Activated CD8-positive, alpha-beta memory T cell treated with anti-CD3 and anti-CD28 coated beads, Interleukin-2, amount 10 ng/mL, durations not matched to agents 7 days and 5 days (primary cell): ENCODE results near the gene SHC1. TPM values are rescaled to one million over a fixed set of nuclear protein-coding genes. Genes with fewer than 3 reads are reported as not detected.

Source experiments
- ATAC-seq: fragments of 150-1000 bp; cut with Tn5 transposase; one replicate; pipeline ENCODE4 v1.10.0; 2021; ENCODE audit warnings: moderate library complexity
- CTCF ChIA-PET: fragments of 350-600 bp; sonication (Branson Sonifier 250); formaldehyde crosslinking; loops from one replicate; lab custom pipeline; 2021; ENCODE audit warnings: antibody characterized with exemption; lab: Charles Lee
- DNase-seq: peaks from one replicate; pipeline ENCODE4 v3.0.0-alpha.2; 2020
- H3K27ac Mint-ChIP-seq: one replicate; pipeline ENCODE4 v1.8.0; 2021; ENCODE audit warnings: mild to moderate bottlenecking, mixed read lengths
- H3K27me3 Mint-ChIP-seq: one replicate; pipeline ENCODE4 v1.8.0; 2021; ENCODE audit warnings: mixed read lengths
- H3K36me3 Mint-ChIP-seq: one replicate; pipeline ENCODE4 v1.8.0; 2021; ENCODE audit warnings: mild to moderate bottlenecking, mixed read lengths
- H3K4me1 Mint-ChIP-seq: one replicate; pipeline ENCODE4 v1.8.0; 2021; ENCODE audit warnings: mixed read lengths
- H3K4me3 Mint-ChIP-seq: one replicate; pipeline ENCODE4 v1.8.0; 2021; ENCODE audit warnings: mild to moderate bottlenecking, moderate library complexity, mixed read lengths
- H3K9me3 Mint-ChIP-seq: one replicate; pipeline ENCODE4 v1.8.0; 2022; ENCODE audit warnings: low read depth, mixed read lengths
- total RNA-seq, 2 experiments: library from RNA; stranded (reverse); gene quantifications; one replicate each; pipeline ENCODE4 v1.2.3, GENCODE V29; 2021

SHC1 gene
- total RNA-seq, 2 experiments from 2014 or later = 48.0 to 57.4 TPM

- ATAC-seq = peak; percentile 20
- peak; percentile 98 for DNase-seq
- Mint-ChIP-seq H3K36me3 (peaks cover 12% of the 10 kb centered on the region), H3K4me3 (no peak overlapping the region), H3K27me3 (no peaks in the 10 kb centered on the region), H3K4me1 (peaks cover 41% of the 10 kb centered on the region), H3K9me3 (no peaks in the 10 kb centered on the region), H3K27ac (peak overlapping the region; percentile 60)
- CTCF ChIA-PET = interaction anchor here (0.7 to 7.0 kb wide), 13 partner anchors 10 to 312 kb away, joined by 3 to 32 read pairs (median 9); partner anchors contain the start of genes ADAM15, FLAD1, LENEP and PBXIP1
Measured at GRCh38 chr1:154973344-154974101, 3.0 kb upstream of the SHC1 start.

GRCh38 chr1:154972517-154973343 is 2.2 kb upstream of the SHC1 start:
- no peak for DNase-seq
- Mint-ChIP-seq H3K4me3 (peak overlapping the region; percentile 35), H3K4me1 (peaks cover 41% of the 10 kb centered on the region), H3K9me3 (no peaks in the 10 kb centered on the region), H3K27me3 (no peaks in the 10 kb centered on the region), H3K36me3 (peaks cover 13% of the 10 kb centered on the region), H3K27ac (peak overlapping the region; percentile 60)
- CTCF ChIA-PET = interaction anchor here (1.3 to 7.0 kb wide), 6 partner anchors 11 to 112 kb away, joined by 13 to 32 read pairs (median 19); partner anchors contain the start of genes FLAD1 and PYGO2
- no peak for ATAC-seq

- CTCF ChIA-PET = interaction anchor here (1.7 to 7.0 kb wide), 5 partner anchors 11 to 113 kb away, joined by 5 to 32 read pairs (median 17); partner anchors contain the start of gene PYGO2
- peaks cover 12% of the 10 kb centered on the region for H3K36me3 Mint-ChIP-seq
- DNase-seq (no peak), ATAC-seq (no peak)
- no peaks in the 10 kb centered on the region for H3K9me3 Mint-ChIP-seq
- H3K27me3 Mint-ChIP-seq = no peaks in the 10 kb centered on the region
- peak overlapping the region; percentile 35 for H3K4me3 Mint-ChIP-seq
- peak overlapping the region; percentile 60 for H3K27ac Mint-ChIP-seq
- H3K4me1 Mint-ChIP-seq = peaks cover 42% of the 10 kb centered on the region
Measured at GRCh38 chr1:154972213-154972516, 1.6 kb upstream of the SHC1 start.

- H3K4me1 Mint-ChIP-seq = peaks cover 43% of the 10 kb centered on the region
- peak overlapping the region; percentile 5 for H3K27ac Mint-ChIP-seq
- H3K4me3 Mint-ChIP-seq = no peak overlapping the region
- ATAC-seq (no peak), DNase-seq (no peak)
- H3K9me3 Mint-ChIP-seq = no peaks in the 10 kb centered on the region
- H3K36me3 Mint-ChIP-seq = peaks cover 11% of the 10 kb centered on the region
- H3K27me3 Mint-ChIP-seq = no peaks in the 10 kb centered on the region
- CTCF ChIA-PET = interaction anchor here (1.3 to 4.7 kb wide), 5 partner anchors 10 to 114 kb away, joined by 3 to 28 read pairs (median 13); partner anchors contain the start of genes FLAD1 and PYGO2
Measured at GRCh38 chr1:154971341-154971998, 923 bp upstream of the SHC1 start.

- Mint-ChIP-seq H3K27ac (no peak overlapping the region), H3K9me3 (no peaks in the 10 kb centered on the region), H3K4me3 (no peak overlapping the region), H3K4me1 (peaks cover 43% of the 10 kb centered on the region), H3K36me3 (peaks cover 10% of the 10 kb centered on the region), H3K27me3 (no peaks in the 10 kb centered on the region)
- DNase-seq (no peak), ATAC-seq (no peak)
- CTCF ChIA-PET = interaction anchor here (1.2 to 4.7 kb wide), 8 partner anchors 9 to 115 kb away, joined by 3 to 17 read pairs (median 6); partner anchors contain the start of genes FLAD1 and PYGO2
Measured at GRCh38 chr1:154969860-154970452, 591 bp downstream of the SHC1 start.

- peak overlapping the region; percentile 24 for H3K27ac Mint-ChIP-seq
- peaks cover 10% of the 10 kb centered on the region for H3K36me3 Mint-ChIP-seq
- no peak overlapping the region for H3K4me3 Mint-ChIP-seq
- CTCF ChIA-PET = interaction anchor here (1.3 to 2.6 kb wide), 2 partner anchors 24 to 30 kb away, joined by 3 to 8 read pairs; no protein-coding TSS in a partner anchor
- DNase-seq = no peak
- no peaks in the 10 kb centered on the region for H3K27me3 Mint-ChIP-seq
- no peak for ATAC-seq
- H3K4me1 Mint-ChIP-seq = peaks cover 45% of the 10 kb centered on the region
- no peaks in the 10 kb centered on the region for H3K9me3 Mint-ChIP-seq
Measured at GRCh38 chr1:154969246-154969645, 1.3 kb downstream of the SHC1 start.

- DNase-seq (no peak), ATAC-seq (no peak)
- Mint-ChIP-seq H3K27ac (peak overlapping the region; percentile 24), H3K4me1 (peaks cover 48% of the 10 kb centered on the region), H3K9me3 (no peaks in the 10 kb centered on the region), H3K36me3 (peaks cover 13% of the 10 kb centered on the region), H3K4me3 (no peak overlapping the region), H3K27me3 (no peaks in the 10 kb centered on the region)
- CTCF ChIA-PET = interaction anchor here (2.6 kb wide), 1 partner anchor 31 kb away, joined by 8 read pairs; no protein-coding TSS in a partner anchor
Measured at GRCh38 chr1:154968731-154969130, 1.8 kb downstream of the SHC1 start.

- H3K9me3 Mint-ChIP-seq = no peaks in the 10 kb centered on the region
- H3K36me3 Mint-ChIP-seq = peaks cover 20% of the 10 kb centered on the region
- H3K4me3 Mint-ChIP-seq = no peak overlapping the region
- DNase-seq (no peak), ATAC-seq (no peak)
- H3K27me3 Mint-ChIP-seq = no peaks in the 10 kb centered on the region
- H3K27ac Mint-ChIP-seq = peak overlapping the region; percentile 41
- H3K4me1 Mint-ChIP-seq = peaks cover 53% of the 10 kb centered on the region
- CTCF ChIA-PET = interaction anchor here (0.6 to 2.1 kb wide), 3 partner anchors 17 to 50 kb away, joined by 3 to 6 read pairs (median 3); no protein-coding TSS in a partner anchor
Measured at GRCh38 chr1:154967331-154967950, 3.1 kb downstream of the SHC1 start.

- Mint-ChIP-seq H3K4me1 (peaks cover 47% of the 10 kb centered on the region), H3K36me3 (peaks cover 22% of the 10 kb centered on the region), H3K4me3 (no peak overlapping the region), H3K27ac (no peak overlapping the region), H3K27me3 (no peaks in the 10 kb centered on the region), H3K9me3 (no peaks in the 10 kb centered on the region)
- DNase-seq (no peak), ATAC-seq (no peak)
- CTCF ChIA-PET = interaction anchor here (0.8 to 2.1 kb wide), 4 partner anchors 11 to 51 kb away, joined by 3 to 6 read pairs (median 4); partner anchors contain the start of gene PBXIP1
Measured at GRCh38 chr1:154966111-154966510, 4.4 kb downstream of the SHC1 start.

- ATAC-seq (no peak), DNase-seq (no peak)
- H3K9me3 Mint-ChIP-seq = no peaks in the 10 kb centered on the region
- no peak overlapping the region for H3K4me3 Mint-ChIP-seq
- H3K27ac Mint-ChIP-seq = no peak overlapping the region
- CTCF ChIA-PET = interaction anchor here (1.1 to 1.6 kb wide), 7 partner anchors 9 to 59 kb away, joined by 3 to 5 read pairs (median 3); partner anchors contain the start of genes PBXIP1 and PMVK
- peaks cover 25% of the 10 kb centered on the region for H3K36me3 Mint-ChIP-seq
- peaks cover 51% of the 10 kb centered on the region for H3K4me1 Mint-ChIP-seq
- no peaks in the 10 kb centered on the region for H3K27me3 Mint-ChIP-seq
Measured at GRCh38 chr1:154964359-154964758, 6.2 kb downstream of the SHC1 start.

GRCh38 chr1:154963643-154964042 is 6.9 kb downstream of the SHC1 start:
- ATAC-seq = no peak
- Mint-ChIP-seq H3K27me3 (no peaks in the 10 kb centered on the region), H3K36me3 (peaks cover 26% of the 10 kb centered on the region), H3K9me3 (no peaks in the 10 kb centered on the region), H3K4me1 (peaks cover 45% of the 10 kb centered on the region), H3K4me3 (no peak overlapping the region), H3K27ac (peak overlapping the region; percentile 48)
- DNase-seq = no peak
- CTCF ChIA-PET = interaction anchor here (1.1 to 1.4 kb wide), 3 partner anchors 8 to 35 kb away, joined by 3 to 4 read pairs (median 3); partner anchors contain the start of gene PBXIP1
